Measurements from ENCODE around the gene DIP2B.
A peak's percentile ranks its signal among the peaks of the same experiment; 100 is the strongest.
"Not testable (repeated sequence)": the region's sequence is repeated elsewhere in the genome, so short reads cannot be mapped to it uniquely, and the experiment has no call there.

Gene DIP2B

GRCh38 chr12:50504798-50505674 is at the start of gene DIP2B:
Gene DIP2B, plus strand, starts transcription at chr12:50504985. Its CDS starts 156 bp downstream, at chr12:50505141.
- ATAC-seq (replicated peaks; ENCODE audit: extremely low read depth, poor library complexity, severe bottlenecking): peak; percentile 93
- peak; percentile 91 to 96 for DNase-seq (ENCODE audit: low spot score in 2 of 2)
- Mint-ChIP-seq H3K4me3 (peak within 1 kb of the TSS; percentile 95), H3K4me1 (peaks cover 48% of the 10 kb centered on the region), H3K27ac (ENCODE audit: low read depth) (peak within 1 kb of the TSS; percentile 53), H3K36me3 (ENCODE audit: insufficient read depth) (peaks cover 8% of the 10 kb centered on the region), H3K9me3 (no peaks in the 10 kb centered on the region), H3K27me3 (no peaks in the 10 kb centered on the region)

- peaks cover 32% of the 10 kb centered on the region for H3K36me3 Mint-ChIP-seq (ENCODE audit: insufficient read depth)
- ATAC-seq (replicated peaks; ENCODE audit: extremely low read depth, poor library complexity, severe bottlenecking): no peak
- no peaks in the 10 kb centered on the region for H3K4me1 Mint-ChIP-seq
- no peak overlapping the region for H3K4me3 Mint-ChIP-seq
- H3K27ac Mint-ChIP-seq (ENCODE audit: low read depth): no peak overlapping the region
- no peaks in the 10 kb centered on the region for H3K27me3 Mint-ChIP-seq
- no peaks in the 10 kb centered on the region for H3K9me3 Mint-ChIP-seq
- no peak for DNase-seq (ENCODE audit: low spot score in 2 of 2)
These were observed 46.2 kb upstream of the DIP2B start for GRCh38 chr12:50458606-50459005.

GRCh38 chr12:50467439-50467838 is 37.3 kb upstream of the DIP2B start:
- DNase-seq (ENCODE audit: low spot score in 2 of 2) (no peak), ATAC-seq (replicated peaks; ENCODE audit: extremely low read depth, poor library complexity, severe bottlenecking) (no peak)
- Mint-ChIP-seq H3K27ac (ENCODE audit: low read depth) (no peak overlapping the region), H3K9me3 (no peaks in the 10 kb centered on the region), H3K36me3 (ENCODE audit: insufficient read depth) (peaks cover 44% of the 10 kb centered on the region), H3K4me1 (peaks cover 8% of the 10 kb centered on the region), H3K4me3 (no peak overlapping the region), H3K27me3 (no peaks in the 10 kb centered on the region)

GRCh38 chr12:50477241-50477832 is 27.4 kb upstream of the DIP2B start:
- H3K27ac Mint-ChIP-seq (ENCODE audit: low read depth): no peak overlapping the region
- no peaks in the 10 kb centered on the region for H3K9me3 Mint-ChIP-seq
- H3K36me3 Mint-ChIP-seq (ENCODE audit: insufficient read depth): peaks cover 48% of the 10 kb centered on the region
- ATAC-seq (replicated peaks; ENCODE audit: extremely low read depth, poor library complexity, severe bottlenecking): no peak
- H3K4me3 Mint-ChIP-seq: no peak overlapping the region
- H3K4me1 Mint-ChIP-seq: no peaks in the 10 kb centered on the region
- no peaks in the 10 kb centered on the region for H3K27me3 Mint-ChIP-seq
- DNase-seq (ENCODE audit: low spot score in 2 of 2): no peak

DNA sequence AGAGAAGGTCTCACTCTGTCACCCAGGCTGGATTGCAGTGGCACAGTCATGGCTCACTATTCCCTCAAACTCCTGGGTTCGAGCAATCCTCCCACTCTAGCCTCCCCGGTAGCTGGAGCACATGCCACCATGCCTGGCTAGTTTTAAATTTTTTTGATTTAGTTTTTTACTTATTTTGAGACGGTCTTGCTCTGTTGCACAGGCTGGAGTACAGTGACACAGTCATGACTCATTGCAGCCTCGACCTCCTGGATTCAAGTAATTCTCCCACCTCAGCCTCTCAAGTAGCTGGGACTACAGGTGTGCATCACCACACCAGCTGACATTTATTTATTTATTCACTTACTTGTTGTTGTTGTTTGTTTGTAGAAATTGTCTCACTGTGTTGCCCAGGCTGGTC is 22.2 kb upstream of the DIP2B start:
- Mint-ChIP-seq H3K27ac (ENCODE audit: low read depth) (no peak overlapping the region), H3K9me3 (no peaks in the 10 kb centered on the region), H3K4me1 (no peaks in the 10 kb centered on the region), H3K27me3 (no peaks in the 10 kb centered on the region), H3K4me3 (no peak overlapping the region), H3K36me3 (ENCODE audit: insufficient read depth) (peaks cover 6% of the 10 kb centered on the region)
- ATAC-seq (replicated peaks; ENCODE audit: extremely low read depth, poor library complexity, severe bottlenecking) (no peak), DNase-seq (ENCODE audit: low spot score in 2 of 2) (no peak)

- peaks cover 2% of the 10 kb centered on the region for H3K36me3 Mint-ChIP-seq (ENCODE audit: insufficient read depth)
- no peak overlapping the region for H3K27ac Mint-ChIP-seq (ENCODE audit: low read depth)
- H3K4me1 Mint-ChIP-seq: no peaks in the 10 kb centered on the region
- H3K27me3 Mint-ChIP-seq: no peaks in the 10 kb centered on the region
- no peak overlapping the region for H3K4me3 Mint-ChIP-seq
- DNase-seq (ENCODE audit: low spot score in 2 of 2) (no peak), ATAC-seq (replicated peaks; ENCODE audit: extremely low read depth, poor library complexity, severe bottlenecking) (no peak)
- H3K9me3 Mint-ChIP-seq: no peaks in the 10 kb centered on the region
These were observed 21.3 kb upstream of the DIP2B start for GRCh38 chr12:50483488-50483887.

DNA sequence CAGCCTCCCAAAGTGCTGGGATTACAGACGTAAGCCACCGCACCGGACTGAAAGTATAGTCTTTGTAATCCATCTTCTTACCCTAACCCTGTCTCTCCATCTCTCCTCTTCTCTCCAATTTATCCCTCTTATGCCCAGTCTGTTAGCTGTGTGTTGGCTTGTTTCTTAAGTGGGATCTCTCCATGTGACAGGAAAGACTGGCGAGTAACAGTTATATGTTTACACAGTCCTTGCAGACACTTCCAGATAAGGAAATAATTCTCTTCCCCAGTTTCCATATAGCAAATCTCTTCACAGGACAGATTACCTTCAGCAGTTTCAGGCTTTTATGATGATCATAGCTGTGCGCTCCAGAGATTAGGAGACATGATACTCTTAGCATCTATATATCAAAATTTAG is 16.0 kb upstream of the DIP2B start:
- Mint-ChIP-seq H3K4me1 (no peaks in the 10 kb centered on the region), H3K36me3 (ENCODE audit: insufficient read depth) (no peaks in the 10 kb centered on the region), H3K27ac (ENCODE audit: low read depth) (no peak overlapping the region), H3K27me3 (no peaks in the 10 kb centered on the region), H3K4me3 (no peak overlapping the region), H3K9me3 (peaks cover 4% of the 10 kb centered on the region)
- ATAC-seq (replicated peaks; ENCODE audit: extremely low read depth, poor library complexity, severe bottlenecking) (no peak), DNase-seq (ENCODE audit: low spot score in 2 of 2) (no peak)

GRCh38 chr12:50498119-50498518 is 6.7 kb upstream of the DIP2B start:
- not testable (repeated sequence) for H3K36me3 Mint-ChIP-seq (ENCODE audit: insufficient read depth); ATAC-seq (replicated peaks; ENCODE audit: extremely low read depth, poor library complexity, severe bottlenecking); H3K27ac Mint-ChIP-seq (ENCODE audit: low read depth); H3K9me3 Mint-ChIP-seq; H3K4me3 Mint-ChIP-seq; DNase-seq (ENCODE audit: low spot score in 2 of 2); H3K4me1 Mint-ChIP-seq
- H3K27me3 Mint-ChIP-seq: peaks cover 27% of the 10 kb centered on the region

DNA sequence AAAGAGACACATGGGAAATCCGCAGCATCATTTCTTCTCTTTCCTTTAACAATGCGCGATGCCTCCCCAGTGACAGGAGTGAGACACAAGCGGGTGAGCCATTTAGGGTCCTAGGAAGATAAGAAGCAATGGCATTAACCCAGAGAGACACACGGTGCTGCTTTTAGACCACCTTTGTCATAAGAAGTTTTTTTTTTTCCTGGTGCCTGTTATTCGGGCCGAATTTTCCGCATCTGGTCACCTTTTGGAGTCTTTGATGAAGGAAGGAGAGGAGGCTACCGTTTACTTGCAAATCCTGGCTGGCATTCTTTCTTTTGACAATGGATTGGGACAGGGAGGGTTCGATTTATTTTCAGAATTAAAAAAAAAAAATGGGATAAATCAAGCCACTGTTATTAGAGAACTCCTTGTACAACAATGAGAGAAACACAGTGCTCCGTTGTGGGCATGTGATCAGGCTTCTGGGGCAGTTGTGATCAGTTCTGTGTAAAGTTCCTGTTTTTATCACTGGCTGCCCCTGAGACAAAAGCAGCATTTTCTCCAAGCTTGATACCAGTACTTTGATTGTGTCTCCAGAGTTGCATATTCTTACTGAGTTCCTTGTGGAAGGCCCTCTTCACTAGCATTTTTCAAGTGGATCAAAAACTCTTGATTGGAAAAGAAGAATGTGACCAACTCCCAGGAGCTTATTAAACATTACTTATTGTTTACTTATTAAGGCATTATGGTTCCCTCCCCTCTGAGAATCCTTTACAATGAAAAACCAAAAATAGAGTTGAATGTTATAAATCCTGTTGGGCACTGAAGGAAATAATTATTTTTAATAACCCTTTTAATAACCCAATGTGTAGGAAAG is 1.1 kb downstream of the DIP2B start:
- peaks cover 48% of the 10 kb centered on the region for H3K4me1 Mint-ChIP-seq
- H3K9me3 Mint-ChIP-seq: no peaks in the 10 kb centered on the region
- no peak for DNase-seq (ENCODE audit: low spot score in 2 of 2)
- peak overlapping the region; percentile 95 for H3K4me3 Mint-ChIP-seq
- H3K36me3 Mint-ChIP-seq (ENCODE audit: insufficient read depth): peaks cover 8% of the 10 kb centered on the region
- H3K27ac Mint-ChIP-seq (ENCODE audit: low read depth): peak overlapping the region; percentile 53
- H3K27me3 Mint-ChIP-seq: no peaks in the 10 kb centered on the region
- no peak for ATAC-seq (replicated peaks; ENCODE audit: extremely low read depth, poor library complexity, severe bottlenecking)

- no peaks in the 10 kb centered on the region for H3K9me3 Mint-ChIP-seq
- peaks cover 8% of the 10 kb centered on the region for H3K36me3 Mint-ChIP-seq (ENCODE audit: insufficient read depth)
- H3K4me1 Mint-ChIP-seq: peaks cover 48% of the 10 kb centered on the region
- no peaks in the 10 kb centered on the region for H3K27me3 Mint-ChIP-seq
- ATAC-seq (replicated peaks; ENCODE audit: extremely low read depth, poor library complexity, severe bottlenecking): no peak
- H3K4me3 Mint-ChIP-seq: peak overlapping the region; percentile 95
- no peak overlapping the region for H3K27ac Mint-ChIP-seq (ENCODE audit: low read depth)
- DNase-seq (ENCODE audit: low spot score in 2 of 2): no peak
These were observed 2.1 kb downstream of the DIP2B start for GRCh38 chr12:50506753-50507473.

DNA sequence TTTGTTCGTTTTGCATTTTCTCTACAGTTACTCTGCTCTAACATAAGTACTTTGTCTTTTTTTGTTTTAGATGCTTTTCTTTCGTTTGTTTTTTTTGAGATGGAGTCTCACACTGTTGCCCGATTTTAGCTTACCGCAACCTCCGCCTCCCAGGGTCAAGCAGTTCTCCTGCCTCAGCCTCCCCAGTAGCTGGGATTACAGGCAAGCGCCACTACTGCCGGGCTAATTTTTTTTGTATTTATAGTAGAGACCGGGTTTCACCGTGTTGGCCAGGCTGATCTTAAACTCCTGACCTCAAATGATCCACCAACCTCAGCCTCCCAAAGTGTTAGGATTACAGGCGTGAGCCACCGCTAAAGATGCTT is 2.7 kb downstream of the DIP2B start:
- Mint-ChIP-seq H3K4me3 (peak overlapping the region; percentile 95), H3K27me3 (no peaks in the 10 kb centered on the region)

GRCh38 chr12:50507930-50508329 is 3.1 kb downstream of the DIP2B start:
- peak overlapping the region; percentile 95 for H3K4me3 Mint-ChIP-seq

More for the DNA sequence above, 2.7 kb downstream of the DIP2B start:
- peaks cover 8% of the 10 kb centered on the region for H3K36me3 Mint-ChIP-seq (ENCODE audit: insufficient read depth)
- ATAC-seq (replicated peaks; ENCODE audit: extremely low read depth, poor library complexity, severe bottlenecking) (no peak), DNase-seq (ENCODE audit: low spot score in 2 of 2) (no peak)
- H3K9me3 Mint-ChIP-seq: no peaks in the 10 kb centered on the region
- peaks cover 48% of the 10 kb centered on the region for H3K4me1 Mint-ChIP-seq
- H3K27ac Mint-ChIP-seq (ENCODE audit: low read depth): peak overlapping the region; percentile 56

More at GRCh38 chr12:50507930-50508329, 3.1 kb downstream of the DIP2B start:
- no peak for ATAC-seq (replicated peaks; ENCODE audit: extremely low read depth, poor library complexity, severe bottlenecking)
- Mint-ChIP-seq H3K9me3 (no peaks in the 10 kb centered on the region), H3K4me1 (peaks cover 48% of the 10 kb centered on the region), H3K36me3 (ENCODE audit: insufficient read depth) (peaks cover 8% of the 10 kb centered on the region), H3K27me3 (no peaks in the 10 kb centered on the region), H3K27ac (ENCODE audit: low read depth) (peak overlapping the region; percentile 56)
- no peak for DNase-seq (ENCODE audit: low spot score in 2 of 2)
